ENCODE data around the gene LST1.

Gene LST1

DNA sequence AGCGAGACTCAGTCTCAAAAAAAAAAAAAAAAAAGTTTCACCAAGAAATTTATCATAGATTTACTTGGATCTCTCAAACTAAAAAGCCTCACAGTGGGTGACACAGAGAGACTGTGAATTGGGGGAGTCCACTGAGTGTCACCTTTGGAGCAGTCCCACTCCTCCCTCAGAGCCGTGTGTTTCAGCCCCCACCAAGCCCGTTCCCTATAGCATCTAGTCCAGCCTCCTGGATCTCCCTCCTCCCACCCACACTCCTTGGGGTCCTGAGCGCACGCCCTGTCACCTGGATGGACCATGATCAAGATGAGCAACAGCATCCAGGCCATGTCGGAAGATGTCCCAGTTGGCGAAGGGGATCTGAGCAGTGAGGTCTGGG is 6.3 kb downstream of the LST1 start:
- ATAC-seq: no peak
- TF ChIP-seq ISL1 (CRISPR knock-in tag; IDR thresholded peaks at IDR 0.05) (no peak), ZFP3 (CRISPR knock-in tag; IDR thresholded peaks at IDR 0.05) (no peak), OSR1 (CRISPR knock-in tag; IDR thresholded peaks at IDR 0.05) (no peak), BACH2 (CRISPR knock-in tag; IDR thresholded peaks at IDR 0.05; ENCODE audit: borderline replicate concordance) (no peak), ESRRG (CRISPR knock-in tag; IDR thresholded peaks at IDR 0.05) (no peak), PPARA (CRISPR knock-in tag; IDR thresholded peaks at IDR 0.05; ENCODE audit: borderline replicate concordance) (no peak), GLIS3 (CRISPR knock-in tag; IDR thresholded peaks at IDR 0.05) (no peak), RARB (CRISPR knock-in tag; IDR thresholded peaks at IDR 0.05) (no peak), ZFP30 (CRISPR knock-in tag; IDR thresholded peaks at IDR 0.05) (no peak), ARNTL (CRISPR knock-in tag; IDR thresholded peaks at IDR 0.05; ENCODE audit: borderline replicate concordance, low read depth) (no peak), ZNF8 (CRISPR knock-in tag; IDR thresholded peaks at IDR 0.05) (no peak), CSRNP3 (CRISPR knock-in tag; IDR thresholded peaks at IDR 0.05) (no peak), CREB5 (CRISPR knock-in tag; IDR thresholded peaks at IDR 0.05; ENCODE audit: low read depth) (no peak), TCF4 (CRISPR knock-in tag; IDR thresholded peaks at IDR 0.05; ENCODE audit: borderline replicate concordance) (no peak), TSHZ2 (CRISPR knock-in tag; IDR thresholded peaks at IDR 0.05) (no peak), ZNF70 (CRISPR knock-in tag; IDR thresholded peaks at IDR 0.05) (no peak), SNAI2 (CRISPR knock-in tag; IDR thresholded peaks at IDR 0.05) (no peak)

DNA sequence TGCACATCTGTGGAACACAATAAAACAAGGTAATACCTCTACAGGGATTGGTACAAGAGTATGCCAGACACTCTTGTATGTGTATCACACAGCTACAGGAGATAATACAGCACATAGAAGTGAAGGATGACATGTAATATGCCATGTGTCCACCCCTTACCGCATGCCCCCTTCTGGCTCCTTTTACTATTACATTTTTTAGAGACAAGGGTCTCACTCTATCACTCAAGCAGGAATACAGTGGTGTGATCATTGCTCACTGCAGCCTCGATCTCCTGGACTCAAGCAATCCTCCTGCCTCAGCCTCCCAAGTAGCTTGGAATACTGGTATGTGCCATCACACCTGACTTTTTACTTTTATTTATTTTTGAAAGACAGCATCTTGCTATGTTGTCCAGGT is 10.9 kb downstream of the LST1 start:
- no peak for TF ChIP-seq OSR1 (CRISPR knock-in tag; IDR thresholded peaks at IDR 0.05)
- TF ChIP-seq SNAI2 (CRISPR knock-in tag; IDR thresholded peaks at IDR 0.05): no peak
- TF ChIP-seq ZNF70 (CRISPR knock-in tag; IDR thresholded peaks at IDR 0.05): no peak
- no peak for TF ChIP-seq TOX (CRISPR knock-in tag; IDR thresholded peaks at IDR 0.05; ENCODE audit: borderline replicate concordance)
- no peak for TF ChIP-seq ZC3H10 (CRISPR knock-in tag; IDR thresholded peaks at IDR 0.05)
- TF ChIP-seq TSHZ2 (CRISPR knock-in tag; IDR thresholded peaks at IDR 0.05): no peak
- no peak for TF ChIP-seq ZFP3 (CRISPR knock-in tag; IDR thresholded peaks at IDR 0.05)
- TF ChIP-seq CSRNP3 (CRISPR knock-in tag; IDR thresholded peaks at IDR 0.05): no peak
- no peak for TF ChIP-seq CREB5 (CRISPR knock-in tag; IDR thresholded peaks at IDR 0.05; ENCODE audit: low read depth)
- no peak for TF ChIP-seq TCF4 (CRISPR knock-in tag; IDR thresholded peaks at IDR 0.05; ENCODE audit: borderline replicate concordance)
- no peak for TF ChIP-seq ZNF8 (CRISPR knock-in tag; IDR thresholded peaks at IDR 0.05)
- TF ChIP-seq CSDC2 (CRISPR knock-in tag; IDR thresholded peaks at IDR 0.05): no peak
- TF ChIP-seq BACH2 (CRISPR knock-in tag; IDR thresholded peaks at IDR 0.05; ENCODE audit: borderline replicate concordance): no peak
- peak; percentile 82 for ATAC-seq

Data from SK-N-SH treated with all-trans-retinoic acid at 6 μM for 48 hours (cell line).